22Rv1 (cell line): Measurements from ENCODE around the gene UTY.

Experiments used
- ZFX ChIP-seq: fragments of 450-650 bp; IDR thresholded peaks from 2 replicates; pipeline ENCODE4 v1.6.1; 2017; ENCODE audit warnings: antibody characterized with exemption, borderline replicate concordance
- TF ChIP-seq, protein P1 (sequence below): fragments of 450-650 bp; IDR thresholded peaks from 2 replicates; pipeline ENCODE4 v1.5.1; 2017; ENCODE audit warnings: mild to moderate bottlenecking

- TF ChIP-seq, protein P1, sequence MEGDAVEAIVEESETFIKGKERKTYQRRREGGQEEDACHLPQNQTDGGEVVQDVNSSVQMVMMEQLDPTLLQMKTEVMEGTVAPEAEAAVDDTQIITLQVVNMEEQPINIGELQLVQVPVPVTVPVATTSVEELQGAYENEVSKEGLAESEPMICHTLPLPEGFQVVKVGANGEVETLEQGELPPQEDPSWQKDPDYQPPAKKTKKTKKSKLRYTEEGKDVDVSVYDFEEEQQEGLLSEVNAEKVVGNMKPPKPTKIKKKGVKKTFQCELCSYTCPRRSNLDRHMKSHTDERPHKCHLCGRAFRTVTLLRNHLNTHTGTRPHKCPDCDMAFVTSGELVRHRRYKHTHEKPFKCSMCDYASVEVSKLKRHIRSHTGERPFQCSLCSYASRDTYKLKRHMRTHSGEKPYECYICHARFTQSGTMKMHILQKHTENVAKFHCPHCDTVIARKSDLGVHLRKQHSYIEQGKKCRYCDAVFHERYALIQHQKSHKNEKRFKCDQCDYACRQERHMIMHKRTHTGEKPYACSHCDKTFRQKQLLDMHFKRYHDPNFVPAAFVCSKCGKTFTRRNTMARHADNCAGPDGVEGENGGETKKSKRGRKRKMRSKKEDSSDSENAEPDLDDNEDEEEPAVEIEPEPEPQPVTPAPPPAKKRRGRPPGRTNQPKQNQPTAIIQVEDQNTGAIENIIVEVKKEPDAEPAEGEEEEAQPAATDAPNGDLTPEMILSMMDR, result no peak
- TF ChIP-seq ZFX, result no peak
These were observed 81.0 kb downstream of the UTY start for GRCh38 chrY:13398876-13399275.
